ENCODE results near the gene APOM. TPM values are rescaled to one million over a fixed set of nuclear protein-coding genes. Genes with fewer than 3 reads are reported as not detected.

APOM gene
- total RNA-seq, 1 donor from 2014 or later: 1.8 TPM

DNA sequence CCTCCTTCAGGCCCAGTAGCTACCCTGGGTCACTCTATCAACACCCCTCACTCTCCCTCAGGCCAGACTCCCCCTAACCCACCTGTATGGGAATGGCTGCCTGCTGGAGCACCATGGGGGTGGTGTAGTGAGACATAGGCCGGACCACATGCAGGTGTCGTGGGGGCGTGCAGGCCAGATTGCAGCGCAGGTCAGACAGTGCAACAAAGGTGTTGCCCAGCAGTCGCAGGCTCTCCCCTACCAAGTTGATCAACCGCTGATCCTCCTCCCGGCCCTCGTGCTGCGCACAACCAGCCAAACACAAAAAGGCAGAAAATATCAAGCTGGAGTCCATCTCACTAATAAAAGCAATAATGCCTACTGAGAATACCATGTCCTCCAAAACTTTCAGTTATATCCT, 10.4 kb upstream of the APOM start:
- Histone ChIP-seq H3K4me3 (ENCODE audit: low read depth, low read length) (no peak overlapping the region), H3K36me3 (ENCODE audit: control insufficient read depth, insufficient read depth, low read length) (peaks cover 7% of the 10 kb centered on the region), H3K27me3 (ENCODE audit: control insufficient read depth, insufficient read depth, low read length) (no peaks in the 10 kb centered on the region)
- TF ChIP-seq, protein P1, sequence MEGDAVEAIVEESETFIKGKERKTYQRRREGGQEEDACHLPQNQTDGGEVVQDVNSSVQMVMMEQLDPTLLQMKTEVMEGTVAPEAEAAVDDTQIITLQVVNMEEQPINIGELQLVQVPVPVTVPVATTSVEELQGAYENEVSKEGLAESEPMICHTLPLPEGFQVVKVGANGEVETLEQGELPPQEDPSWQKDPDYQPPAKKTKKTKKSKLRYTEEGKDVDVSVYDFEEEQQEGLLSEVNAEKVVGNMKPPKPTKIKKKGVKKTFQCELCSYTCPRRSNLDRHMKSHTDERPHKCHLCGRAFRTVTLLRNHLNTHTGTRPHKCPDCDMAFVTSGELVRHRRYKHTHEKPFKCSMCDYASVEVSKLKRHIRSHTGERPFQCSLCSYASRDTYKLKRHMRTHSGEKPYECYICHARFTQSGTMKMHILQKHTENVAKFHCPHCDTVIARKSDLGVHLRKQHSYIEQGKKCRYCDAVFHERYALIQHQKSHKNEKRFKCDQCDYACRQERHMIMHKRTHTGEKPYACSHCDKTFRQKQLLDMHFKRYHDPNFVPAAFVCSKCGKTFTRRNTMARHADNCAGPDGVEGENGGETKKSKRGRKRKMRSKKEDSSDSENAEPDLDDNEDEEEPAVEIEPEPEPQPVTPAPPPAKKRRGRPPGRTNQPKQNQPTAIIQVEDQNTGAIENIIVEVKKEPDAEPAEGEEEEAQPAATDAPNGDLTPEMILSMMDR (IDR thresholded peaks at IDR 0.05; ENCODE audit: insufficient read depth, low read length, poor library complexity, severe bottlenecking): no peak
- DNase-seq (ENCODE audit: low read depth): no peak

DNA sequence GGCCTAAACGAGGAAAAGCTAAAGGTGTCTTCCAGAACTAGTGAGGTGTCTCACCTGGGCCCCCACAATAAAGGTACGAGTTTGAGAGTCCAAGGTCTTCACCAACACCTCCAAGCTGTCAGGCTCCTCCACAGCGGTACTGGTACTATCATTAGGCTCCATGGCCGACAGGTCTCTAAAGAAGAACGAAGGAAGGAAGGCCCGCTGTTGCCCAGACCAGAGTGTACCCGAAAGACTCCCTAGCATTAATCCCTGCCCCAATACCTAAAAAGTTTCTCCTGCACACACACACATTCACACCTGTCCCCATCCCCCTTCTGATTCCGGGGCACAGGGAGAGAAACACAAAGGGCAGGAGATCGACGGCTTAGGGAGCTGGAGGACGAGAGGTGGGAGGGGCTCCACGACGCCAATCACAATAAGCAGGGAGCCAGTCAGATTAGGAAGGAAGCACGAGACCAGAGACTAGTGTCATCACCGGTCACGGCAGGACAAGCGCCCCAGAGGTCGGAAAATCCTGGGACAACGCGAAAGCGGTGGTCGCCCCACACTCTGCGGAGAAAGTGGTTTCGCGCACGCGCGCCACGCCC, 4.0 kb upstream of the APOM start:
- no peaks in the 10 kb centered on the region for H3K27me3 ChIP-seq (ENCODE audit: control insufficient read depth, insufficient read depth, low read length)
- TF ChIP-seq, protein P1 (IDR thresholded peaks at IDR 0.05; ENCODE audit: insufficient read depth, low read length, poor library complexity, severe bottlenecking): no peak
- H3K4me3 ChIP-seq (ENCODE audit: low read depth, low read length): peak overlapping the region; percentile 57
- DNase-seq (ENCODE audit: low read depth): peak; percentile 31
- H3K36me3 ChIP-seq (ENCODE audit: control insufficient read depth, insufficient read depth, low read length): peaks cover 4% of the 10 kb centered on the region

DNA sequence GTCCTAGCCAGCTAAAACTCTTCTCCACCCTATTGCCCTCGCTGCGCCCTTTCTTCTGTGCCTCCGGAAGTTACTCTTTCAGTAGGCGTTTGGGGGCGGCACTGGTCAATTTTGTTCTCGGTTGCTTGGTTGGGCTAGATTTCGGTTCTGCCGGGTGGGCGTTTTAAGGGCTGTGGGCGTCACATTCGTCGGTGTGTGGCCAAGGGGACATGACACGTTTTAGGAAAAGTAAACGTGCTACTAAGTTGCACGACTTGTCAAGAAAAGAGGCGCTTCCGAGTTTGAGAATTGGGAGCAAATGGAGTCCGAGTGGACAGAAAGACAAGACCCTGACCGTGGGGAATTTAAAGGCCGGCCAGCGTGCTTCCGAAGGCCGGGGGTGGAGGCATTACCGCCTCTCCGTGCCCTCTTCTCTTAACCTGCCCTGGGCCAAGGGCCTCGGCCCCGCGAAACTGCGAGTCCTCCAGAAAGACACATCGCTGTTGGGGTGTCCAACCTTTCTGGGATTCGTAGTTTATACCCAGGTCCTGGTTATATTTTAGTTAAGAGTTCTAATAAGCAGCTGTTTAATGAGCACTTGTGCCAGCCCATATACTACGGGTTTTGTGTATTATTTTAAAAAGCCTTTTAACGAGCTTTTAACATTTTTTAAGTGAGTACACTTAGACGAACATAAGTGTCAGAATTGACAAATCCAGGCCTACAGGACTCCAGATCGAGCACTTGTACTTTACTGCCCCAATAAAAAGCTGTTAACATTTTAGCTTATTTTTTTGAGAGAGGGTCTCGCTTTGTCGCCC, 2.6 kb upstream of the APOM start:
- DNase-seq (ENCODE audit: low read depth): peak; percentile 55
- Histone ChIP-seq H3K36me3 (ENCODE audit: control insufficient read depth, insufficient read depth, low read length) (peaks cover 1% of the 10 kb centered on the region), H3K4me3 (ENCODE audit: low read depth, low read length) (peak overlapping the region; percentile 57), H3K27me3 (ENCODE audit: control insufficient read depth, insufficient read depth, low read length) (no peaks in the 10 kb centered on the region)
- TF ChIP-seq, protein P1 (IDR thresholded peaks at IDR 0.05; ENCODE audit: insufficient read depth, low read length, poor library complexity, severe bottlenecking): no peak

DNA sequence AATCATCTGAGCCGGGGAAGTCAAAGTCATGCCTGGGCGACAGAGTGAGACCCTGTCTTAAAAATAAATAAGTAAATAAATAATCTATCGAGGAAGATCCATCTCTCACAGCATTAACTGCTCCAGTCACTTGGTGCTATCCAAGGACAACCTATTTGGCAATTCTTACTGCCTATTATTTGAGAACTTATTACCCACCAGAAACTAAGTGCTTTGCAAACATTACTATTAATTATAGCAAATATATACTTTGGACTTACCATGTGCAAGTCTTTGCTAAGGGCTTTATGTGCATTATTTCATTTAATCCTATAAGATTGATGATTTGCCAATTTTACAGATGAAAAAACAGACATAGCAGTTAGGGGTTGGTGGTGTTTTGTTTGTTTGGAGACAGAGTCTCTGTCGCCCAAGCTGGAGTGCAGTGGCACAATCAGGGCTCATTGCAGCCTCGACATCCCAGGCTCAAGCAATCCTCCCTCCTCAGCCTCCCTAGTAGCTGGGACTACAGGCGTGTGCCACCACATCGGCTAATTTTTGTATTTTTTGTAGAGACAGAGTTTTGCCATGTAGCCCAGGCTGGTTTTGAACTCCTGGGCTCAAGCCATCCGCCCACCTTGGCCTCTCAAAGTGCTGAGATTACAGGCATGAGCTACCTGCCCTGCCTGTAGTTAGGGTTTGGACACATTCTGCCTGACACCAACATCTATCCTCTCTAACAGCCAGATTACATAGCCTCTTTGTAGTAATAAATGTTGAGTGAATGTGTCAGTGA, 933 bp upstream of the APOM start:
- no peak for DNase-seq (ENCODE audit: low read depth)
- H3K36me3 ChIP-seq (ENCODE audit: control insufficient read depth, insufficient read depth, low read length): no peaks in the 10 kb centered on the region
- no peak overlapping the region for H3K4me3 ChIP-seq (ENCODE audit: low read depth, low read length)
- TF ChIP-seq, protein P1 (IDR thresholded peaks at IDR 0.05; ENCODE audit: insufficient read depth, low read length, poor library complexity, severe bottlenecking): no peak
- H3K27me3 ChIP-seq (ENCODE audit: control insufficient read depth, insufficient read depth, low read length): no peaks in the 10 kb centered on the region

DNA sequence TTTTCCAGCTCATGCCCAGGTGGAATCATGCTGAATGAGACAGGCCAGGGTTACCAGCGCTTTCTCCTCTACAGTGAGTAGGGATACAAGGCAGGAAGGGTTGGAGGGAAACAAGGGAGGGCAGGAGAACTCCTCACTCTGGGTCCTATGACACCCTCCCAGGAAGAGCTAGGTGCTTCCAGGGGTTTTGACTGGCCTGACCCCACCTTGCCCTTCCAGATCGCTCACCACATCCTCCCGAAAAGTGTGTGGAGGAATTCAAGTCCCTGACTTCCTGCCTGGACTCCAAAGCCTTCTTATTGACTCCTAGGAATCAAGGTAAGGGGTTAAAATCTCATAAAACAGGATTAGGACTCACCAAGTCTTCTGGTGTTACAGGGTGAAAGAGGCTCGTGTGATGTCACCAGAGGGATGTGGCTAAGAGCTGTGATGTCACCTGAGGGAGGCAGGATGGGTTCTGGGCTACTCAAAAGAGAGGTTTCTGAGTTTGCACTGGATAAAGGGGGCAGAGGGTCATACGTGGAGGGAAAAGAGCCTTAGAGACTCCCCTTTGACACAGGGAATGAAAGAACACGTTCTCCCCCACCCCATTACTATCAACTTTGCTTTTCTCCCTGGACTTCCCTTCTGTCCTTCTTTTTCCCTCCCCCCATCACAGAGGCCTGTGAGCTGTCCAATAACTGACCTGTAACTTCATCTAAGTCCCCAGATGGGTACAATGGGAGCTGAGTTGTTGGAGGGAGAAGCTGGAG, 1.9 kb downstream of the APOM start:
- Histone ChIP-seq H3K27me3 (ENCODE audit: control insufficient read depth, insufficient read depth, low read length) (no peaks in the 10 kb centered on the region), H3K36me3 (ENCODE audit: control insufficient read depth, insufficient read depth, low read length) (no peaks in the 10 kb centered on the region), H3K4me3 (ENCODE audit: low read depth, low read length) (no peak overlapping the region)
- TF ChIP-seq, protein P1 (IDR thresholded peaks at IDR 0.05; ENCODE audit: insufficient read depth, low read length, poor library complexity, severe bottlenecking): no peak
- DNase-seq (ENCODE audit: low read depth): no peak
